Hepatocyte (in vitro differentiated cells): Measurements from ENCODE around the gene TST. TPM values are rescaled to one million over a fixed set of nuclear protein-coding genes. Genes with fewer than 3 reads are reported as not detected.

Source experiments
- DNase-seq: peaks from one replicate; pipeline ENCODE4 v3.0.0-alpha.2; 2016; ENCODE audit warnings: low spot score
- H2AFZ ChIP-seq: fragments of 200-600 bp; sonication (generic); 2 replicates; pipeline ENCODE4 v1.6.0; 2016; ENCODE audit warnings: antibody characterized with exemption, mild to moderate bottlenecking
- H3K27ac ChIP-seq: fragments of 200-600 bp; sonication (generic); 2 replicates; pipeline ENCODE4 v1.5.1; 2016; ENCODE audit warnings: mild to moderate bottlenecking
- H3K27me3 ChIP-seq: fragments of 200-600 bp; sonication (generic); 2 replicates; pipeline ENCODE4 v1.6.1; 2016
- H3K36me3 ChIP-seq: fragments of 200-600 bp; sonication (generic); replicated peaks from 2 replicates; pipeline ENCODE4 v1.5.1; 2016; ENCODE audit warnings: low read depth; ENCODE audit not compliant: insufficient read depth
- H3K4me1 ChIP-seq: fragments of 200-600 bp; sonication (generic); 2 replicates; pipeline ENCODE4 v1.5.1; 2016; ENCODE audit warnings: mild to moderate bottlenecking, moderate library complexity; ENCODE audit not compliant: insufficient read depth
- H3K4me2 ChIP-seq: fragments of 200-600 bp; sonication (generic); 2 replicates; pipeline ENCODE4 v1.6.0; 2016
- H3K4me3 ChIP-seq: fragments of 200-600 bp; sonication (generic); 2 replicates; pipeline ENCODE4 v1.5.1; 2016; ENCODE audit warnings: mild to moderate bottlenecking
- H3K79me2 ChIP-seq: fragments of 200-600 bp; sonication (generic); 2 replicates; pipeline ENCODE4 v1.6.0; 2017; ENCODE audit warnings: mild to moderate bottlenecking
- H3K9me2 ChIP-seq: fragments of 200-600 bp; sonication (generic); replicated peaks from 2 replicates; pipeline ENCODE4 v1.6.0; 2017; ENCODE audit warnings: mild to moderate bottlenecking; ENCODE audit not compliant: insufficient read depth
- H3K9me3 ChIP-seq: fragments of 200-600 bp; sonication (generic); 2 replicates; pipeline ENCODE4 v1.5.1; 2016; ENCODE audit warnings: low read depth, mild to moderate bottlenecking
- H4K20me1 ChIP-seq: fragments of 200-600 bp; sonication (generic); 2 replicates; pipeline ENCODE4 v1.6.0; 2016; ENCODE audit warnings: mild to moderate bottlenecking; ENCODE audit not compliant: insufficient read depth, poor library complexity, severe bottlenecking
- CTCF ChIP-seq: fragments of 200-600 bp; sonication (generic); IDR thresholded peaks from 2 replicates; pipeline ENCODE4 v1.5.1; 2016; ENCODE audit warnings: antibody characterized with exemption, mild to moderate bottlenecking; ENCODE audit not compliant: poor library complexity
- EZH2 ChIP-seq: fragments of 200-600 bp; sonication (generic); IDR thresholded peaks from 2 replicates; pipeline ENCODE4 v1.6.1; 2016; ENCODE audit warnings: antibody characterized with exemption, mild to moderate bottlenecking, borderline replicate concordance
- EZH2phosphoT487 ChIP-seq: fragments of 200-600 bp; sonication (generic); IDR thresholded peaks from one replicate; pipeline ENCODE4 v1.6.1; 2018; ENCODE audit warnings: antibody characterized with exemption, mild to moderate bottlenecking, low read depth, moderate library complexity; ENCODE audit not compliant: unreplicated experiment, severe bottlenecking
- WGBS: methylation state at CpG from one replicate; pipeline ENCODE4 v1.1.6; 2016; ENCODE audit warnings: low lambda C conversion rate; ENCODE audit errors: missing lambda C conversion rate; 5-methylcytosine and 5-hydroxymethylcytosine counted together
- polyA plus RNA-seq: library from polyadenylated mRNA; unstranded; fragments of >200 nt; fragmentation: Nextera tagmentation; extraction: Ambion mirVana; gene quantifications from 2 replicates; pipeline ENCODE4 v1.2.1, GENCODE V29; 2016
- total RNA-seq: library from RNA; depleted of rRNA; stranded (reverse); fragments of >200 nt; gene quantifications from 2 replicates; pipeline ENCODE4 v1.2.3, GENCODE V29; 2014

Gene TST
- total and polyA plus RNA-seq, 2 experiments from 2014 or later, result 50.2 to 111 TPM

DNA sequence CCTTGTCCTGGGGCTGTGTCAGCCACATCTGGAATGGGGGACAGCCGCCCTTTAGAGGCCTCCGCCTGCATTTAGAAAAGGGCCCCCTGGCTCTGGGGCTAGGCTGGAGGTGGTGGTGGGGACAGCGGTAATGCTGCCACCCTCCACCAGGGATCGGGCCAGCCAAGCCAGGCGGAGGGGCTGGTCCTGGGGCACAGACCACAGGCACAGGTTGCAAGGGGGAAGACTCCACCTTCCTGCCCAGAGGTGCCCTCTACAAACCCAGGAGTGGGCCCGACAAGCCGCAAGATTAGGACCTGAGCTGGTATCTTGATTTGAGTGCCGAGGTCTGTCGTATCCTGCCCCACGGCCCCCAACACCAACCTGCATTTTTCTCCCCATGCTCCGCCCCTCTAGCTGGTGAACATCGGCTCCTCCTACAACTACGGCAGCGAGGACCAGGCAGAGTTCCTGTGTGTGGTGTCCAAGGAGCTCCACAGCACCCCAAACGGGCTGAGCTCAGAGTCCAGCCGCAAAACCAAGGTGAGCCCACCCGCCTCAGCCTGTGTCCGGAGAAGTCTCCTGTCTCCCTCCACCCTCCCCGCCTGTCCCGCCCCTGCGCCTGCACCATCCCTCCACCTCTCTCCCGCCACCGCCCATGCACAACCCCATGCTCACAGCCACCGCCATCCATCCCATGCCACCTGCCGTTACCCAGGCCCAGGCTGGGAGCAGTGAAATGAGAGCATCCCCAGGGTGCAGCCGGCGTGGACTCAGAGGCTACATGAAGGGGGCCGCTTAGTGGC lies 39.9 kb upstream of the TST start:
- no peaks in the 10 kb centered on the region for H3K79me2 ChIP-seq
- H3K36me3 ChIP-seq, result no peaks in the 10 kb centered on the region
- no peak for TF ChIP-seq EZH2
- no peak for TF ChIP-seq EZH2phosphoT487
- no peak for TF ChIP-seq CTCF
- no peak overlapping the region for H2AFZ ChIP-seq
- no peaks in the 10 kb centered on the region for H4K20me1 ChIP-seq
- H3K4me3 ChIP-seq, result no peak overlapping the region
- H3K4me1 ChIP-seq, result no peaks in the 10 kb centered on the region
- no peaks in the 10 kb centered on the region for H3K9me2 ChIP-seq
- no peaks in the 10 kb centered on the region for H3K27me3 ChIP-seq
- no peak for DNase-seq
- no peak overlapping the region for H3K4me2 ChIP-seq
- WGBS, result 96% methylated on average over 22 of the region's 28 CpGs
- H3K27ac ChIP-seq, result no peak overlapping the region
- no peaks in the 10 kb centered on the region for H3K9me3 ChIP-seq

- H3K4me3 ChIP-seq, result no peak overlapping the region
- H4K20me1 ChIP-seq, result no peaks in the 10 kb centered on the region
- H3K36me3 ChIP-seq, result no peaks in the 10 kb centered on the region
- H3K79me2 ChIP-seq, result no peaks in the 10 kb centered on the region
- DNase-seq, result no peak
- TF ChIP-seq CTCF (no peak), EZH2phosphoT487 (no peak), EZH2 (no peak)
- H3K9me2 ChIP-seq, result no peaks in the 10 kb centered on the region
- H3K9me3 ChIP-seq, result no peaks in the 10 kb centered on the region
- H3K27ac ChIP-seq, result no peak overlapping the region
- WGBS, result 89% methylated on average over 12 of the region's 12 CpGs
- H2AFZ ChIP-seq, result no peak overlapping the region
- H3K4me2 ChIP-seq, result no peak overlapping the region
- no peaks in the 10 kb centered on the region for H3K4me1 ChIP-seq
- no peaks in the 10 kb centered on the region for H3K27me3 ChIP-seq
Observed at GRCh38 chr22:37057796-37058510, 38.7 kb upstream of the TST start.

DNA sequence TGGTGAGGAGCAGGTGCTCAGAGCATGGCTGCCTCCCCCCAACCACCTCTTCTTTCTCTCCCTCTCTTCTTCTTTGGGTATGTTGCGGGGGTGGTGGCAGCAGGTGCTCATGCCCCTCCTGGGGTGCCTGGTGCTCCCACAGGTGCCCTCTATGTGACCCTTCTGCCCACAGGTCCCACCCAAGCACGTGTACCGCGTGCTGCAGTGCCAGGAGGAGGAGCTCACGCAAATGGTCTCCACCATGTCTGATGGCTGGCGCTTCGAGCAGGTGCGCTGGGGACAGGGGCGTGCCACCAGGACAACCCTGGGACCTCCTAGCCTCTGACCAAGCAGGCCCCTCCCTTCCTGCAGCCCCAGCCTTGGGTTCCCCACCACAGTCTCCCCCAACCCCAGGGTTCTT lies 38.0 kb upstream of the TST start:
- no peaks in the 10 kb centered on the region for H4K20me1 ChIP-seq
- DNase-seq, result no peak
- H3K79me2 ChIP-seq, result no peaks in the 10 kb centered on the region
- no peaks in the 10 kb centered on the region for H3K36me3 ChIP-seq
- 90% methylated on average over 9 of the region's 9 CpGs for WGBS
- H3K27ac ChIP-seq, result no peak overlapping the region
- TF ChIP-seq CTCF (no peak), EZH2 (no peak), EZH2phosphoT487 (no peak)
- no peaks in the 10 kb centered on the region for H3K9me2 ChIP-seq
- H3K4me2 ChIP-seq, result no peak overlapping the region
- H3K4me3 ChIP-seq, result no peak overlapping the region
- no peaks in the 10 kb centered on the region for H3K9me3 ChIP-seq
- no peaks in the 10 kb centered on the region for H3K27me3 ChIP-seq
- no peak overlapping the region for H2AFZ ChIP-seq
- H3K4me1 ChIP-seq, result peaks cover 3% of the 10 kb centered on the region
